ENCODE results near the gene SLC12A8. TPM values are rescaled to one million over a fixed set of nuclear protein-coding genes. Genes with fewer than 3 reads are reported as not detected.

The SLC12A8 gene
- total RNA-seq, 1 experiment from 2014 or later = 30.7 TPM

DNA sequence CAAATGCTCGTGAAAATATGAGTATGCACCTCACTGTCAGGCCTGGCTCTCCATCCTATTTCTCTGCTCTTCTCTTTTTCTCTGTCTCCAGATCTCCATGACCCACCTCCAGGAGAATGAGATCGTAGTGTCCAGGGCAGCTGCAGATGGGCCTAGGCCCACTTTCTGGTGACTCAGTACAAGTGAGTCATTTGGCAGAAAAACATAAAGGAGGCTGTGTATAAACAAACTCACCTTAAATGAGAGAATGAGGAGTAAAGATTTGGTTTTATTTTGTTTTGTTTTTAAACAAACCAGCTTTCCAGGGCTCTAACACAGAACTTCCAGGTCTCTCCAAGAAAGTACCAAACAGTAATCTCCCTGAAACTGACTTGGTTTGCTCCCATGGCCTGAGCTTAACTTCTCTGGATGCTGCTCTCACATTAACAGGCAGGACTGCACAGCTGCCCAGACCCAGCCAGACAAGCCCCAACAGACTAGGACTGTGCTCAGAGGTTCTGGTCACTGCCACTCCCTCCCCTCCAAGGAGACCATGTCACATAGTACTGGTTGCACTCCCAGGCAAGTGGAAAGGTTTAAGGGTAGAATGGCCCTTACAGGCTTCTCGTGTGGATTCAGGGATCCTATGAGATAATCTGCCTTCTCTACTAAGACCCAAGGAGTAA lies 155.2 kb downstream of the SLC12A8 start:
- H3K9me2 ChIP-seq (ENCODE audit: insufficient read depth) = no peaks in the 10 kb centered on the region
- H3F3A ChIP-seq (ENCODE audit: insufficient read depth, low read depth) = peaks cover 22% of the 10 kb centered on the region
- H3K79me2 ChIP-seq (ENCODE audit: low read depth) = no peaks in the 10 kb centered on the region
- peak overlapping the region; percentile 80 for H3K4me2 ChIP-seq
- no peak overlapping the region for H3K4me3 ChIP-seq
- H3K27ac ChIP-seq = no peak overlapping the region
- H2AFZ ChIP-seq = no peak overlapping the region
- H4K20me1 ChIP-seq (ENCODE audit: insufficient read depth) = no peaks in the 10 kb centered on the region
- POLR2A ChIA-PET (ENCODE audit: unreplicated experiment) = interaction anchor here (0.5 to 0.6 kb wide), 2 partner anchors 37 to 169 kb away, joined by 3 to 4 read pairs; no protein-coding TSS in a partner anchor
- no peaks in the 10 kb centered on the region for H3K27me3 ChIP-seq (ENCODE audit: insufficient read depth, low read depth)
- DNase-seq = peak in 1 of 2 experiments; percentile 64
- peaks cover 54% of the 10 kb centered on the region for H3K4me1 ChIP-seq (replicated peaks; ENCODE audit: insufficient read depth)
- intact Hi-C loops (cut with micrococcal nuclease; ENCODE audit: unreplicated experiment) = no loop called here
- H3K9me3 ChIP-seq (ENCODE audit: insufficient read depth, low read depth) = no peaks in the 10 kb centered on the region
- no TSS peak for BruUV-seq (replicated peaks)
- no peaks in the 10 kb centered on the region for H3K36me3 ChIP-seq (ENCODE audit: low read depth)
- TF ChIP-seq, protein P1, sequence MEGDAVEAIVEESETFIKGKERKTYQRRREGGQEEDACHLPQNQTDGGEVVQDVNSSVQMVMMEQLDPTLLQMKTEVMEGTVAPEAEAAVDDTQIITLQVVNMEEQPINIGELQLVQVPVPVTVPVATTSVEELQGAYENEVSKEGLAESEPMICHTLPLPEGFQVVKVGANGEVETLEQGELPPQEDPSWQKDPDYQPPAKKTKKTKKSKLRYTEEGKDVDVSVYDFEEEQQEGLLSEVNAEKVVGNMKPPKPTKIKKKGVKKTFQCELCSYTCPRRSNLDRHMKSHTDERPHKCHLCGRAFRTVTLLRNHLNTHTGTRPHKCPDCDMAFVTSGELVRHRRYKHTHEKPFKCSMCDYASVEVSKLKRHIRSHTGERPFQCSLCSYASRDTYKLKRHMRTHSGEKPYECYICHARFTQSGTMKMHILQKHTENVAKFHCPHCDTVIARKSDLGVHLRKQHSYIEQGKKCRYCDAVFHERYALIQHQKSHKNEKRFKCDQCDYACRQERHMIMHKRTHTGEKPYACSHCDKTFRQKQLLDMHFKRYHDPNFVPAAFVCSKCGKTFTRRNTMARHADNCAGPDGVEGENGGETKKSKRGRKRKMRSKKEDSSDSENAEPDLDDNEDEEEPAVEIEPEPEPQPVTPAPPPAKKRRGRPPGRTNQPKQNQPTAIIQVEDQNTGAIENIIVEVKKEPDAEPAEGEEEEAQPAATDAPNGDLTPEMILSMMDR (conservative IDR thresholded peaks at IDR 0.05) = no peak
- TF ChIP-seq EZH2 (IDR thresholded peaks at IDR 0.05; ENCODE audit: low read depth) = no peak
- CTCF ChIA-PET = no interaction called here

DNA sequence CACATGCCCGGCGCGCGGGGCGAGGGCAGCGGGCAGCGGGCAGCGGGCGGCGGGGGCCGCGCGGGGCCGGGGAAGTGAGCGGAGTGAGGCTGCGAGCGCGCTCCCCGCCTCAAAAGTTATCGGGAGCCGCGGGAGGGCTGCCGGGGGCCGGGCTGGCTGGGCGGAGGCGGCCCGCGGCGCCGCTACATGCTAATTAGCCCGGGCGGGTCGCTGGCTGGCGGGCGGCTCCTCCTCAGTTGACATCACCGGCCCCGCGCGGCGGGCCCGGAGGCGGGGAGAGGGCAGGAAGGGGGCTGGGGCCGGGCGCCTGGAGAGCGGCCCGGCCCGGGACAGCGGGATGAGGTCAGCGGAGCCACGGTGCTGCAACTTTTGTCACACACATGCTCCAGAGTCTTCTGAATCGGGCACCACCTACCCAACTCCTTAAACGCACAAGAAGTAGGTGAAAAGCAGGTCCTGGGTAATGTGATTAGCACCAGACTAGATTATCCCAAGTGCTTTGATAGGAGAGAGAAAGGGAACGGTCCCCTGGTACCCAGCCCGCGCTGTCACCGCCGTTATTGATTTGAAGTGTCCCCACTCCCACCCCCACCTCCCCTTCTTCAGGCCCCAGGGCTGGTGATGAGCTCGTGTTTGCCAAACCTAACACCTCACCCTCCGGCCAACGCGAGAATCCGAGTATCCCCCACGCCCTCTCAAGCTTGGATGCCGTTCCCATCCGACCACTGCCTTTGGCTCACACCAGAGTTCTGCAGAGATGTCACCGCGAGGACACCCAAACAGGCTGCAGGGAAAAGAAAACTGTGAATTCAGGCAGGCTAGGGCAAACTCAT lies 156.4 kb downstream of the SLC12A8 start, which contains the start of gene HEG1:
HEG1 (minus strand) TSS at position 85 of the 833 bp plus-strand sequence. CDS start 107 bp downstream, outside the sequence.
- H3F3A ChIP-seq (ENCODE audit: insufficient read depth, low read depth) = peaks cover 16% of the 10 kb centered on the region; the same call in 1 of the 2 replicates

More for the DNA sequence above, 156.4 kb downstream of the SLC12A8 start, which contains the start of gene HEG1:
- peak within 1 kb of the TSS; percentile 98 for H3K4me2 ChIP-seq
- peak within 1 kb of the TSS; percentile 61 for H3K4me3 ChIP-seq
- peaks cover 49% of the 10 kb centered on the region for H3K4me1 ChIP-seq (replicated peaks; ENCODE audit: insufficient read depth)
- no peaks in the 10 kb centered on the region for H3K9me3 ChIP-seq (ENCODE audit: insufficient read depth, low read depth)
- H4K20me1 ChIP-seq (ENCODE audit: insufficient read depth) = no peaks in the 10 kb centered on the region
- TF ChIP-seq, protein P1 (conservative IDR thresholded peaks at IDR 0.05) = no peak
- no peak for TF ChIP-seq EZH2 (IDR thresholded peaks at IDR 0.05; ENCODE audit: low read depth)
- H3K9me2 ChIP-seq (ENCODE audit: insufficient read depth) = no peaks in the 10 kb centered on the region
- peak within 1 kb of the TSS; percentile 65 for H2AFZ ChIP-seq
- H3K79me2 ChIP-seq (ENCODE audit: low read depth) = no peaks in the 10 kb centered on the region
- intact Hi-C loops (cut with micrococcal nuclease; ENCODE audit: unreplicated experiment) = loop anchor here (1.0 kb wide), 1 partner anchor 73 kb away; no protein-coding TSS in a partner anchor
- ChIA-PET POLR2A (ENCODE audit: unreplicated experiment) (interaction anchor here (0.6 kb wide), 1 partner anchor 170 kb away, joined by 3 read pairs; no protein-coding TSS in a partner anchor), CTCF (no interaction called here)
- no peaks in the 10 kb centered on the region for H3K27me3 ChIP-seq (ENCODE audit: insufficient read depth, low read depth)
- H3K36me3 ChIP-seq (ENCODE audit: low read depth) = no peaks in the 10 kb centered on the region
- BruUV-seq (replicated peaks) = TSS peak; percentile 94
- no peak within 1 kb of the TSS for H3K27ac ChIP-seq
- peak; percentile 51 to 85 for DNase-seq

All from PC-9 (cell line).